AG10803 (cell line): ENCODE data around the gene PKD1.

Experiments used
- DNase-seq: peaks from one replicate; pipeline ENCODE4 v3.0.0; 2010; ENCODE audit warnings: low read depth
- H3K4me3 ChIP-seq: 2 replicates; pipeline ENCODE4 v1.5.1; 2011; ENCODE audit warnings: mild to moderate bottlenecking, low read length, control low read depth
- TF ChIP-seq, protein P1 (sequence below): conservative IDR thresholded peaks from 2 replicates; pipeline ENCODE4 v1.5.1; 2011; ENCODE audit warnings: mild to moderate bottlenecking, low read length, control low read depth, inconsistent platforms

The PKD1 gene

DNA sequence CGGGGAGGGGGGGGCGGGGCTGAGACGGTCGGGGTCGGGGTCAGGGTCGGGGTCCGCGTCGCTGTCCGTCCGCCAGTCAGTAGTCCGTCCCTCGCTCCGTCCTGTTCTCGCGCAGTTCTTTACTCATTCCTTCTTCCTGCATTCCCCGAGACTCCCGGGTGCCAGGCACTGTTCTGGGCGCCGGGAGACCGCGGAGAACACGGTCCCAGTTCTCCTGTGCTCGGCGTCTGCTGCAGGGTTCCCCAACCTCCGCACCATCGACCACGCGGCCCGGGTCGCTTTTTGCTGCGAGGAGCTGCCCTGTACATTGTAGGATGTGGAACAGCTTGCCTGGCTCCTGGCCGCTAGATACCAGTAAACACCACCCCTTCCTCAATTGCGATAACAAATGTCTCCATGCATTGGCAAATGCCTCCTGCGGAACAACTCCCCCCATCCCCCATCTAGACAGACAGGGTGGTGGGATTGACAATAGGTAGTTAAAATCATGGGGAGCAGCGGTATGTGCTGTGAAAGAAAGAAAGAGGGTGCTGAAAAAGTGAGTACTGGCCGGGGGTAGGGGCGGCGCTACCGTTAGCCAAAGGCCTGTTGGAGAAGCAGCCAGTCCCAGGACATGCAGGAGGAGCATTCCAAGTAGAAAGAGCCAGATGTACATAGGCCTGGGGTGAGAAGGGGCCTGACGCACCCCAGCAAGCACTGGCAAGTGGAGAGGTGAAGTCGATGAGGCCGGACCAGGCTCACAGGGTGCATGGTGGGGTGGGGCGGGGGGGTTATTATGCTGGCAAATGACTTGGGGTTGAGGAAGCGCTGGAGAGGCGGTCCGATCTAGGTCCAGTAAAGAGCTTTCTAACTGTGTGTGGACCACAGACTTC is 20.5 kb upstream of the PKD1 start:
- peak; percentile 79 for DNase-seq
- peak overlapping the region; percentile 89 for H3K4me3 ChIP-seq
- TF ChIP-seq, protein P1, sequence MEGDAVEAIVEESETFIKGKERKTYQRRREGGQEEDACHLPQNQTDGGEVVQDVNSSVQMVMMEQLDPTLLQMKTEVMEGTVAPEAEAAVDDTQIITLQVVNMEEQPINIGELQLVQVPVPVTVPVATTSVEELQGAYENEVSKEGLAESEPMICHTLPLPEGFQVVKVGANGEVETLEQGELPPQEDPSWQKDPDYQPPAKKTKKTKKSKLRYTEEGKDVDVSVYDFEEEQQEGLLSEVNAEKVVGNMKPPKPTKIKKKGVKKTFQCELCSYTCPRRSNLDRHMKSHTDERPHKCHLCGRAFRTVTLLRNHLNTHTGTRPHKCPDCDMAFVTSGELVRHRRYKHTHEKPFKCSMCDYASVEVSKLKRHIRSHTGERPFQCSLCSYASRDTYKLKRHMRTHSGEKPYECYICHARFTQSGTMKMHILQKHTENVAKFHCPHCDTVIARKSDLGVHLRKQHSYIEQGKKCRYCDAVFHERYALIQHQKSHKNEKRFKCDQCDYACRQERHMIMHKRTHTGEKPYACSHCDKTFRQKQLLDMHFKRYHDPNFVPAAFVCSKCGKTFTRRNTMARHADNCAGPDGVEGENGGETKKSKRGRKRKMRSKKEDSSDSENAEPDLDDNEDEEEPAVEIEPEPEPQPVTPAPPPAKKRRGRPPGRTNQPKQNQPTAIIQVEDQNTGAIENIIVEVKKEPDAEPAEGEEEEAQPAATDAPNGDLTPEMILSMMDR: no peak

DNA sequence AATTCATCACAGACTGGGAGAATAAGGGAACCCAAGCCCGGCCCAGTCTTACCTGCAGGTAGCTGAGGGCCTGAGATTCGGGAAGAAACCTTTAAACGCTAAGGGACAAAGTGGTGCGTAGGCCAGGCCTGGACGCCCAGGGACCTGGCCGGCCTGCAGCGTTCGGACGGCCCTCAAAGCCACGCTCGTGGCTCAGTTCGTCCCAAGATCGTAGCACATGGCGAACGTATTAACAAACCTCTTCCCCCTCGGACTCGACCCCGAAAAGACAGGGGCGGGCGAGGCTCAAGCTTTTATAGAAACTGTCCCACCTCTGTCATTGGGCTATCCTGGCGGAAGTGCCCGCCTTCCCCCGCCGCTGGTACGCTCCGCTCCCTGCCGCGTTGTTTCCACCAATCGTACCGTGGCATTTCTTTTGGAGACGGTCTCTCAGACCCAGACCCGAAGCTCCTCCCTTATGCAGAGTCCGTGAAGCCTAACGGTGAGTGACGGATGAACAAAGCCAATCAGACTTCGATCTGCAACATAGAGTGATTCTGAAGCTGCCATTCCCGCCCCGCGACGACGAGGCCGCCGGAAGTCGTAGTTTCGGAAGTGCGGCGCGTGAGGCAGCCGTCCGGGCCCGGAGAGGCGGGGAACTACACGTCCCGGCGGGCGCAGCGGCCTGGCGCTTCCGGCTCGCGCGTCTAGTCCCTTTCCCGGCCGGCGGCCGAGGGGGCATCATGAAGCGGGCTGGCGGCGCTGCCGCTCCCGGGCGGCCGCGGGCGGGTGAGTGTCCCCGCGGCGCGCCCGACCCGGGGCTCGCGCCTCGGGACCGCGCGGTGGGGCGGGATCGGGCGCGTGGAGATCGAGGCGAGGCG is 19.6 kb upstream of the PKD1 start, which contains the start of gene TRAF7:
TSS of gene TRAF7 (plus strand) at position 692 of the 860 bp plus-strand sequence. CDS start 8,139 bp downstream, outside the sequence.
- TF ChIP-seq, protein P1: no peak
- peak within 1 kb of the TSS; percentile 89 for H3K4me3 ChIP-seq
- peak; percentile 100 for DNase-seq

DNA sequence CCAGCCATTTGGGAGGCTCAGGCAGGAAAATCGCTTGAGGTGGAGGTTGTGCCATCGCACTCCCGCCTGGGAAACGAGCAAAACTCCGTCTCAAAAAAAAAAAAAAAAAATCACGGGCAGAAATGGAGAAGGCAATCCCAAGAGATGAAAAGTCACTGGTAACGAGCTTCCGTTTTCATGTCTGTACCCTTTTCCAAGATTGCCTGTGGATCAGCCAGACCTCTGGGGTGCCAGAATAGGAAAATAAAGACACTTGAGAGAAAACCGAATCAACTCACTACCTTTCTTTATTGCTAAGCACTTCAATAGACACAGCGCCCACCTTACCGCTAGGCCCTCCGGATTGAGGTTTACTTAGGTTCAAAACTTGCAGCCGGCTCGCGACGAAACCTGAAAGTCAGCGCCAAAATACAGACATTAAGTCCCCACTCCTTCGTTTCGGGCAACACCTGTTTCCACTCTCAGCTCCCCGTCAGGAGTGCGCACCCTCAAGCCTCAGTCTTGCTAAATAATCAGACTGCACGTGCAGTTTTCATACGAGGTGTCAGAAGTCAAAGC is 18.9 kb upstream of the PKD1 start:
- H3K4me3 ChIP-seq: peak overlapping the region; percentile 73
- TF ChIP-seq, protein P1: no peak
- DNase-seq: no peak

DNA sequence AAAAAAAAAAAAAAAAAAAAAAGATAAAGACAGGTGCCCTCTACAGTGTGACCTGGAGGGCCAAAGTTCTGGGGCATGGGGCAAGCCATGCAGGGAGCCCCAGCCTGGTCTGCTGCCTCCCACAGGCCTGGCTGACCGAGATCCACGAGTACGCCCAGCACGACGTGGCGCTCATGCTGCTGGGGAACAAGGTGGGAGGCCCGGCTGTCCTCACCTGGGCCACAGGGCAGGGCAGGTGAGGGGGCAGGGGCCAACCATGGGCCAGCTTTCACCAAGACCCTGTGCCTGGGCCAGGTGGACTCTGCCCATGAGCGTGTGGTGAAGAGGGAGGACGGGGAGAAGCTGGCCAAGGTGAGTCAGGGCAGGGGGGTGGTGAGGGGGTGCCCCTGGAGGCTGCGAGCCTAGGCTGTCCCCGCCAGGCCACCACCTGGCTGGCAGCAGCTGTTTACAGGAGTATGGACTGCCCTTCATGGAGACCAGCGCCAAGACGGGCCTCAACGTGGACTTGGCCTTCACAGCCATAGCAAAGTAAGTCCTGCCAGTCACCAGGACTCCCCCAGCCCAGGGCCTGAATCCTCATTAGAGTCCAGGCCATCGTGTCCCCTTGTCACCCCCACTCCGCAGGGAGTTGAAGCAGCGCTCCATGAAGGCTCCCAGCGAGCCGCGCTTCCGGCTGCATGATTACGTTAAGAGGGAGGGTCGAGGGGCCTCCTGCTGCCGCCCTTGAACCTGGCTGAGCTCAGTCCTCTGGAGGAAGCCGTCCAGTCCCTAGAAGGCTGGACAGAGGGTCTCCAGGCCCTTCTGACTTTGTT is 17.2 kb upstream of the PKD1 start:
- no peak for DNase-seq
- H3K4me3 ChIP-seq: peak overlapping the region; percentile 73
- TF ChIP-seq, protein P1: no peak

DNA sequence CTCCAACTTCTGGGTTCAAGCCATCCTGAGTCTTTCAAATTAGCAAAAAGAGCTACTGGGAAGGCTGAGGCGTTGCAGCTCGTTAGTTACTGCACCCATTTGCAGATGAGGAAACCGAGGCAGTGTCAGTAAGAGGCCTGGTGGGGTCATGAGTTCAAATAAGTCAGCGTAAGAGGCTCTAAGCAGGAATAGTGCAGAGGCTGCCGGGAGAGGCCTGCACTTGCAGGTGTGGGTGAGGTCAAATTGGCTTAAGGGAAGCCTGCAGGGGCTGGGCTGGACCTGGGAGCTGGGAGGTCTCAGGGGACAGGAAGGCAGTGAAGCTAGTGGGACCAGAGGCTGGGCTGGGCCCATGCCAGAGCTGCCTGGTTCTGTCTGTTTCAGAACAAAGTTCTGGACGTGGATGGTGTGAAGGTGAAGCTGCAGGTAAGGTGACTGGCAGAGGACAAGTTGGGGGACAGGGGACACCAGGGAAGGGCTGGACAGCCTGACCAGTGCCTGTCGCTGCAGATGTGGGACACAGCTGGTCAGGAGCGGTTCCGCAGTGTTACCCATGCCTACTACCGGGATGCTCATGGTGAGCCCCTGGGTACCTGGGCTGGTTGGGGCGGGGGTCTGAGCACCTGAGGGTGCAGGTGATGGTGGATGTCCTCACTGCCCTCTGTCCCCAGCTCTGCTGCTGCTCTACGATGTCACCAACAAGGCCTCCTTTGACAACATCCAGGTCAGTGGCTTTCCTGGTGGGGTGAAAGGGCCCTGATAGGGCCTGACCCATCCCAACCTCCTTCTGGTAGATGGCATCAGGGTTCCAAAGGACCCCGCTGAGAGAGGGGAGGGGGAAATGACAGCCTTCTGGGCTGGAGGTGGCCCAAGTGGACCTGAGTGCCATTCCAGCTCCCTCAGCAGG is 15.7 kb upstream of the PKD1 start:
- DNase-seq: no peak
- peak overlapping the region; percentile 22 for H3K4me3 ChIP-seq
- TF ChIP-seq, protein P1: no peak
